Cardiac fibroblast (primary cell): ENCODE data around the gene TMEM179.

Experiments used
- DNase-seq, 2 donors: peaks; one replicate each; pipeline versions ENCODE4 v3.0.0 to v3.0.0-alpha.2; 2010; ENCODE audit warnings: low read depth in 2 of 2
- H3K4me3 ChIP-seq, 2 donors: replicated peaks in 1 of 2; 1 replicate in 1 of 2; 2 replicates in 1 of 2; pipeline ENCODE4 v1.5.1; 2011; ENCODE audit warnings: low read depth in 2 of 2, low read length in 2 of 2, mild to moderate bottlenecking in 2 of 2, moderate library complexity in 1 of 2
- TF ChIP-seq, protein P1 (sequence below): IDR thresholded peaks from one replicate; pipeline ENCODE4 v1.5.1; 2011; ENCODE audit warnings: low read depth, mild to moderate bottlenecking, low read length, inconsistent platforms

The TMEM179 gene

DNA sequence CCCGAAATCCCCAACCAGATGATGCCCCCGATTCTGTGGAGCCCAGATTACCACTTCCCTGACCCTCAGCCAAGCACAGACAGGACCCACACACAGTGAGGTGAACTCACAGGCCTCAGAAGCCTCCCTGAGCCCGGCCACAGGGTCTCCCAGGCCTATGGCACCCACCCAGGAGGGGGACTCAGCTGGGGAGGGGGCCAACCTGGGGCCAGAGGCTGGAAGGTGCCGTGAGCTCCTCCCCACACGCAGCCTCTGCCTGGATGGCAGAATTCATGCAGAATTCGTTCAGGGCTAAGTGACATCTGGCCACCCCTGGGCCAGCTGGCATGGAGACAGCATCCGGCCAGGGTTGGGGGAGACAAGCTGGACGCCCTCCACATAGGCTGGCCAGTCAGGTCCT lies 11.8 kb downstream of the TMEM179 start:
- DNase-seq, result no peak
- H3K4me3 ChIP-seq, result no peak overlapping the region
- TF ChIP-seq, protein P1, sequence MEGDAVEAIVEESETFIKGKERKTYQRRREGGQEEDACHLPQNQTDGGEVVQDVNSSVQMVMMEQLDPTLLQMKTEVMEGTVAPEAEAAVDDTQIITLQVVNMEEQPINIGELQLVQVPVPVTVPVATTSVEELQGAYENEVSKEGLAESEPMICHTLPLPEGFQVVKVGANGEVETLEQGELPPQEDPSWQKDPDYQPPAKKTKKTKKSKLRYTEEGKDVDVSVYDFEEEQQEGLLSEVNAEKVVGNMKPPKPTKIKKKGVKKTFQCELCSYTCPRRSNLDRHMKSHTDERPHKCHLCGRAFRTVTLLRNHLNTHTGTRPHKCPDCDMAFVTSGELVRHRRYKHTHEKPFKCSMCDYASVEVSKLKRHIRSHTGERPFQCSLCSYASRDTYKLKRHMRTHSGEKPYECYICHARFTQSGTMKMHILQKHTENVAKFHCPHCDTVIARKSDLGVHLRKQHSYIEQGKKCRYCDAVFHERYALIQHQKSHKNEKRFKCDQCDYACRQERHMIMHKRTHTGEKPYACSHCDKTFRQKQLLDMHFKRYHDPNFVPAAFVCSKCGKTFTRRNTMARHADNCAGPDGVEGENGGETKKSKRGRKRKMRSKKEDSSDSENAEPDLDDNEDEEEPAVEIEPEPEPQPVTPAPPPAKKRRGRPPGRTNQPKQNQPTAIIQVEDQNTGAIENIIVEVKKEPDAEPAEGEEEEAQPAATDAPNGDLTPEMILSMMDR, result no peak

DNA sequence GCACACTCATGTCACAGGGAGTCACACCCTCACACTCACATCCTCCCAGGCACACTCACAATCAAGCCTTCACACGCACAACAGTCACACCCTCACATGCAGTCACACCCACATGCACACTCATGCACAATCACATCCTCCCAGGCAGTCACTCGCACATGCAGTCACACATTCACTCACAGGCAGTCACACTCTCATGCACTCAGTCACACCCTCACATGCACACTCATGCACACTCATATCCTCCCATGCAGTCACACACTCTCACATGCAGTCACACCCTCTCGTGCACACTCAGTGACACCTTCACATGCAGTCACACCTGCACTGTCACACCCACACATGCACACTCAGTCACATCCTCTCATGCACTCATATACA lies 12.3 kb downstream of the TMEM179 start:
- H3K4me3 ChIP-seq, result no peak overlapping the region
- TF ChIP-seq, protein P1, result no peak
- DNase-seq, result no peak

DNA sequence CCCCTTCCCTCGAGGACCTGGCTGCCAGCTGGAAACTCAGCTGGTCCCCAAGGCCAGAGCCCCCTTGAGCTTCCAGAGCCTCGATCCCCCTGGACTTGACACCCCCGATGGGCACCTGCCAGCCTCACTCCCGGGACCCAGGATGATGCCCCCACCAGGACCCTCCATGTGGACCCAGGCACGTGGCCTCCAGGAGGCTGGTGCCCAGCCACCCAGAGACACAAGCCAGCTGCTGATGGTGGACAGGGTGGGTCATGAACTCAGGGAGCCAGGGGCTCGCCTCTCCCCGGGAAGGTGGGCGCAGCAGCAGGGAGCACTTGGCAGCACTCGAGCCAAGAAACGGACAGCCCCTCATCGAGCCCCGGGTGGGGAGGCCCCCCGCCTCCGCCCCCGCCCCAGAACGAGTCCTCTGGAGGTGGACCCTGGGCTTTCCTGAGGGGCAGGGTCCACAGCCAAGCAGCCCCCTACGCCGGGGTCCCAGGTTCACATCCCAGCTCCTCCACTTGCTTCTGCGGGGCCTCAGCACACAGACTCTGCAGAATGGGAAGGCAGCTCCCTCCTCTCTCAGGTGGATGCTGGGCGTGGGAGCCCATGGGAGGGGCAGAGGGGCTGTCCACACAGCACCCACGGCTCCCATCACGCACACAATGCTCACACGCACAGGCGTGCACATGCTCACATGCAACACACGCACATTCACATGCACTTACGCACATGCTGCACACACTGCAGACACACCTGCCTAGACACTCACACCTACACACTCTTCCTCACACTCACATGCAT lies 12.9 kb downstream of the TMEM179 start:
- no peak for DNase-seq
- TF ChIP-seq, protein P1, result no peak
- H3K4me3 ChIP-seq, result no peak overlapping the region

DNA sequence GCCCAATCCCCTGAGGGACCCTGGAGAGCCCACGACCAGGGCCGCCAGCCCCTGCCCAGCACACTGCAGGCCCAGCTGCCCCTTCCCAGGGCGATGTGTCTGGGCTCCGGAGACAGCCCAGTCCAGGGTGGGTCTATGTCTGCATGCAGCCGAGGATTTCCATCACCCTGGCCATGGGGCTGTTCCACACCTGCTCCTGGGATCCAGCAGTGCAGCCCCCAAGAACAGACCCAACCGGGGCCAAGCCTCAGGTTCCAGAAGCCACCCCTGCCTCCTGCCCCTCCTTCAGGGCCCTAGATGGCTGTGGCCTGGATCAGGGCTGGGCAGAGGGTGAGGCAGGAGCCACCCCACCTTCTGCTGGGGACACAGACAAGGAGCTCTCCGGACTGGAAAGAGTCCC lies 13.5 kb downstream of the TMEM179 start:
- H3K4me3 ChIP-seq, result no peak overlapping the region
- no peak for DNase-seq
- TF ChIP-seq, protein P1, result no peak

DNA sequence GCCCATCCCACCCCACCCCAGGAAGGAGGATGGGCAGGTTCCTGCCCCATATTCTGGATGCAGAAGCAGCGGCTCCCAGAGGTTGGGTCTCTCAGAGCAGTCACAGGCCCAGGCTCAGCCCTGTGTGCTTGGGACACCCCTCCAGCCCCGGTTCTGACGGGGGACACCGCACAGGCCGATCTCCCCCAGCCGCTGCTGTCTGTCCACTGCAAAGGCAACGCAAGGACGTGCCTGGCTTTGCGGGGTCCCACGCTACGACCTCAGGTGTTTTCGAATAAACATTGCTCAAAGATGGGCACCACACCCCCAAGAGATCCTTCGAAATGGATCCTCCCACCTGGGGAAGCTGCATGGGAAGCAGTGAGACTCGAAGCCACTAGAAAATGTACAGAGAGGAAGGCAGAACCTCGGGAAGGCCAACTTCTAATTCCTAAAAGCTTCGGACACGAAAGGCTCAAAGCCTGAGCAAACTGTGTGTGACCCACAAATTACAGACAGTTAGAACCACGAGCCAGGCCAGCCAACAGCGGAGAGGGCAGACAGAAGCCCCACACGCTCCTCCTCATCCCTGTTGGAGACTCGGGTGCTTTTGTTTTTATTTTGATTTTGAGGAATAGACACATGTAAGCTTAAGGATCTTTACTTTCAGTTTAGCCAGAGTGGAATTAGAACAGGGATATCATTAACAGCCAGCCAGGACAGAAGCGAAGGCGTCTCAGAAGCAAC lies 14.2 kb downstream of the TMEM179 start:
- no peak overlapping the region for H3K4me3 ChIP-seq
- DNase-seq, result no peak
- TF ChIP-seq, protein P1, result no peak

DNA sequence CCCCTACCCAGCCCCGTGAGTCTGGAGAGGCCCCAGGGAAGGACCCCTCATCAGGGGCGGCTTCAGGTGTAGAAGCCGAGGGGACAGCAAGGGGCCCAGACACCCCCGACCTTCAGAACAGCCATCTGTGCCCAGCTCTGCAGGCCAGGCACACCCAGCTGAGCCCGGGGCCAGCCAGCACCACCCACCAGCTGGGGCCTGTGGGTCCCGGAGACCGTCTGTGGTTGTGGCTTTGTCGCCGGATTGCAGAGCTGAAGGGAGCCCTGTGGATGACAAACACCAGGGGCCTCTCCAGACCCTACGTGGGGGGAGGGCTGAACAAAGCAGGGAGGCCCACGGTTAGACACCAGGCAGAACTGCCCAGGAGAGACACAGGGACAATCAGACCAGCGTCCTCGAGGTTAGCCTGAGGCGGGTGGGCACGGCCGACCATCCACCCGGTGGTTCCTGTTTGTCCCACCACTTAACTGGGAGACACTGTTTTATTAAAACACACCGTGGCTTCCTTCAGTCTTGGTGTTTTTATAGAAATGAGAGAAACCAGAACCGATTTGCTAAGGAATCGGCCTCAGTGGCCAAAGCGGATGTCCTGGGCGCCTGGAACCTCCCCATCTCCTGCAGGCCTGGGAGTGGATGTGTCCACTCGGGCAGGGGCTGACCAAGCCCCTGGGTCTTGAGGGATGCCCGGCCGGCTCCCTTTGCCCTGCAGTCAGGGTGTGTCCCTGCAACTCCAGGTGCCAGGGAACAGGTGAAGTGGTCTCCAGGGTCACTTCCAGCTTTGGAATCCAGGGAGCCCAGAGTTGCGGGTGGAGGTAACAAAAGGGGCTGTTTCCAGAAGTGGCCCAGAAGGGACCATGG lies 15.0 kb downstream of the TMEM179 start:
- DNase-seq, result no peak
- H3K4me3 ChIP-seq, result no peak overlapping the region
- TF ChIP-seq, protein P1, result no peak
